ENCODE results near the gene SYNRG.

The SYNRG gene

GRCh38 chr17:37523715-37524219 is 85.5 kb downstream of the SYNRG start:
- in situ Hi-C loops (cut with MboI; ENCODE audit: low sequenced_read_pairs, unreplicated experiment), result loop anchor here (10.0 kb wide), 1 partner anchor 291 kb away; no protein-coding TSS in a partner anchor
- no peak for TF ChIP-seq CTCF (IDR thresholded peaks at IDR 0.05; ENCODE audit: borderline replicate concordance, control extremely low read depth, extremely low read depth, insufficient read depth, missing control alignments)
- DNase-seq (ENCODE audit: low spot score), result no peak

GRCh38 chr17:37521821-37522220 is 87.4 kb downstream of the SYNRG start:
- no peak for TF ChIP-seq CTCF (IDR thresholded peaks at IDR 0.05; ENCODE audit: borderline replicate concordance, control extremely low read depth, extremely low read depth, insufficient read depth, missing control alignments)
- no peak for DNase-seq (ENCODE audit: low spot score)
- in situ Hi-C loops (cut with MboI; ENCODE audit: low sequenced_read_pairs, unreplicated experiment), result loop anchor here (10.0 kb wide), 1 partner anchor 293 kb away; no protein-coding TSS in a partner anchor

- in situ Hi-C loops (cut with MboI; ENCODE audit: low sequenced_read_pairs, unreplicated experiment), result loop anchor here (10.0 kb wide), 1 partner anchor 295 kb away; no protein-coding TSS in a partner anchor
- DNase-seq (ENCODE audit: low spot score), result no peak
- no peak for TF ChIP-seq CTCF (IDR thresholded peaks at IDR 0.05; ENCODE audit: borderline replicate concordance, control extremely low read depth, extremely low read depth, insufficient read depth, missing control alignments)
Observed at GRCh38 chr17:37520174-37520573, 89.0 kb downstream of the SYNRG start.

- in situ Hi-C loops (cut with MboI; ENCODE audit: low sequenced_read_pairs, unreplicated experiment), result no loop called here
- no peak for TF ChIP-seq CTCF (IDR thresholded peaks at IDR 0.05; ENCODE audit: borderline replicate concordance, control extremely low read depth, extremely low read depth, insufficient read depth, missing control alignments)
- DNase-seq (ENCODE audit: low spot score), result no peak
Observed at GRCh38 chr17:37519251-37519985, 89.8 kb downstream of the SYNRG start.

- in situ Hi-C loops (cut with MboI; ENCODE audit: low sequenced_read_pairs, unreplicated experiment), result no loop called here
- DNase-seq (ENCODE audit: low spot score), result no peak
- TF ChIP-seq CTCF (IDR thresholded peaks at IDR 0.05; ENCODE audit: borderline replicate concordance, control extremely low read depth, extremely low read depth, insufficient read depth, missing control alignments), result no peak
Observed at GRCh38 chr17:37518826-37519225, 90.4 kb downstream of the SYNRG start.

GRCh38 chr17:37517881-37518280 is 91.3 kb downstream of the SYNRG start:
- no peak for TF ChIP-seq CTCF (IDR thresholded peaks at IDR 0.05; ENCODE audit: borderline replicate concordance, control extremely low read depth, extremely low read depth, insufficient read depth, missing control alignments)
- in situ Hi-C loops (cut with MboI; ENCODE audit: low sequenced_read_pairs, unreplicated experiment), result no loop called here
- DNase-seq (ENCODE audit: low spot score), result no peak

All from GM13976 (cell line).